Activated CD4-positive, alpha-beta T cell treated with anti-CD3 and anti-CD28 coated beads, Interleukin-2, amount 50 U/mL, for 4 hours (primary cell): ENCODE results near the gene FREY1.

Experiments
- DNase-seq, 2 experiments: peaks; one replicate each; pipeline ENCODE4 v3.0.0-alpha.2; 2020

The FREY1 gene

GRCh38 chr11:45890886-45891550 is 16.1 kb downstream of the FREY1 start:
- no peak for DNase-seq

DNA sequence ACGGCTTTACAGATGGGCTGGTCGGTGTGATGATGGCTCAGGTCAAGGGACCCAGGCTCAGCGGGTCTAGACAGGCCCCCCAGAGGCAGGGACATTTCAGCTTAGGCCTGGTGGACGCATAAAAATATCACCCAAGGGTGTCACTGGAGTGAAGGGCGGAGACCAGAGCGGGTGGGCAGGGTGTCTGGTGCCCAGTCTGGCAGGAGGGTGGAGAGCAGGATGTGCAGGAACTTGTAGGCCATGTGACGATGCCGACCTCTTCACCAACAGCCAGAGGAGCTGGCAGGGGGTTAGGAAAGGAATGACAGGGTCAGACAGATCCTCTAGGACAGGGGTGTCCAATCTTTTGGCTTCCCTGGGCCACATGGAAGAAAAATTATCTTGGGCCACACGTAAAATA is 17.1 kb downstream of the FREY1 start:
- no peak for DNase-seq

DNA sequence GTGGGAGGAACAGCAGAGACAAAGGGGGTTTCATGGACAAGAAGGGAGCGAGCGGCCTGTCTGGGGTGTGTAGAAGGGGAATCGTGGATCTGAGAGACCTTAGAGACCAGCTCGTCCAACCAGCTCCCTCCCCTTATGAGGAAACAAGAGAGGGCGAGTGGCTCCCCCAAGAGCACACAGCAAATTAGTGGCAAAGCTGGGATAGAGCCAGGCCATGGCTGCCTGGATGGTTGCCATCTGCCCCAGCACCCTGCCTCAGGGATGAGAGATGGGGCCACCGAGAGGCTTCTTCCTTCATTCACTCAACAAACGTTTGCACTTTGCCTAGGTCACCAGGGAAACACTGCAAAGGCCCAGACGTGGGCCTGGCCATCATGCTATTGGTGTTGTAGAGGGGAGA is 17.5 kb downstream of the FREY1 start:
- DNase-seq = no peak

GRCh38 chr11:45887587-45887986 is 19.5 kb downstream of the FREY1 start:
- DNase-seq = no peak

DNA sequence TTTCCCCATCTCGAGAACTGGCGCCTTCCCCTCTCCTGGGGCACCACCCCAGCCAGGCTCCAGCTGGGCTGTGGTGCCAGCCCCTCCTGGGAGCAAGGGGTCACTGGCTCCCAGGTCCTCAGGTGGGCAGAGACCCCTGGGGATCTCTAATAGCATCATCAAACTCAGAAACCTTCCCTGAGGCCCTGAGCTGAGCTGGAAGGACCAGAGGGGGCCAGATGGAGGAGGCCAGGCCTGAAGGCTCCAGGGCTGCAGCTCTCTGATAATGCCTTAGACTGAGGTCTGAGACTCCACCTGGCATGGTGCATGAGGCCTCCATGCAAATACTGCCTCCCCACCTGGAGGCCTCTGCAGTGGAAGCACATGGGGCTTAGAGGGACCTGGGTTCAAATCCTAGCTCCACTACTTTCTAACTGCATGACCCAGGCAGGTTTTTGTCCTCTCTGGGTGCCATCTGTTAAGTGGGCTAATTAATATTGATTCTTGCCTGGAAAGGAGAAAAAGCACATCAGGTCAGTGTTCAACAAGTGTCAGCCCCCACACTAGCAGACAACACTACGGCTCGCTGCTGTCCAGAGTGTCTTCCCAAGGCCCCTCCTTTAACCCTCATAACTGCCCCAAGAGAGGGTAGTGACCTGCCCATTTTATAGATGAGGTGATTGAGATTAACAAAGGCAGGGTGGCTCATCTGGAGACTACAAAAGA is 20.1 kb downstream of the FREY1 start:
- no peak for DNase-seq

GRCh38 chr11:45885921-45886721 is 20.9 kb downstream of the FREY1 start:
- DNase-seq = no peak

DNA sequence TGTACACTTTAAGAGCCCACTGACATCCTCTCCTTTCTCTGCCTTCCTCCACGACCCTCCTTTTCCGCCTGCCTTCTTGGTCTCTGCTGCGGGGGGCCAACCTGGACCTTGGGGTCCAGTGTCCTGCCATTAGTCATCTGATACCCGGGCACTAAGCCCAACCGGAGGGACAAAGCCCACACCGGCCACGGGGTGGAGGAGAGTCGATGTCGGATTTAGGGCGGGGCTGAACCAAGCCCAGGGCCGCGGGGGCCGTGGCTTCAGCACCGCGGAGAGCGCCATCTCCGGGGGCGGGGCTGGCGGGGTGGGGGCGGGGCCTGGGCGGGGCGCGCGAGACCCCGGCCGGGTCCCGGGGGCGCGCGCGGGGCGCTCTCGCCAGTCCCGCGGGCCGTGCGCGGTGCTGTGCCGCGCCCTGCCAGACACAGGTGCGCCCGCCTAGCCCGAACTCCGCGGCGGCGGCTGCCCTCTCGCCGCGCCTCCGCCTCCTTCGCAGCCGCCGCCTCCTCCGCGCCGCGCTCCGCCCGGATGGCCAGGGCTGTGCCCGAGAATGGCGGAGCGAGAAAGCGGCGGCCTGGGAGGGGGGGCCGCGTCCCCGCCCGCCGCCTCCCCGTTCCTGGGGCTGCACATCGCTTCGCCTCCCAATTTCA is 21.7 kb downstream of the FREY1 start, which contains the start of gene MAPK8IP1:
Gene MAPK8IP1 (plus strand): TSS at position 378 of the 647 bp plus-strand sequence. CDS start 170 bp downstream, at position 548.
- DNase-seq = peak; percentile 23 to 25

- no peak for DNase-seq
These were observed 22.4 kb downstream of the FREY1 start for GRCh38 chr11:45884596-45885185.

- no peak for DNase-seq
These were observed 25.2 kb downstream of the FREY1 start for GRCh38 chr11:45881708-45882368.

- no peak for DNase-seq
These were observed 26.1 kb downstream of the FREY1 start for GRCh38 chr11:45880772-45881570.

GRCh38 chr11:45879803-45880686 is 27.0 kb downstream of the FREY1 start:
- no peak for DNase-seq

DNA sequence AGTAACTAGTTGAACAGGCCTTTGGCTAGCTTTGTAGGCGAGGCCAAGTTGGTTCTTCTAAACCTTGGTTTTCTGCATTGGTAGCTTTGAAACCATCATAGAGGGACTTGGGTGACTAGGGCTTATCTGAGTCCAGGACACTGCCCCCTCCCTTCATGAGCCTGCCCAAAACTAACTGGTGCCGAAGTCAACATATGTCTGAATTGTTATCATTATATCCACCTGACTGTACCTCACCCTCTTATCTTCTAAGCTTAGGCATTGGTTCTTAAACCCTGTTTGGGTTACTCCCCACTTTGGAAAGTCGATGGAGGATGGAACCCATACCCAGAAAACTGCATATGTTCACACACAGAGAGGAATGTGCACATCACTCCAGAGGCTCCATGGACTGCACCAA is 29.2 kb downstream of the FREY1 start:
- DNase-seq = no peak

DNA sequence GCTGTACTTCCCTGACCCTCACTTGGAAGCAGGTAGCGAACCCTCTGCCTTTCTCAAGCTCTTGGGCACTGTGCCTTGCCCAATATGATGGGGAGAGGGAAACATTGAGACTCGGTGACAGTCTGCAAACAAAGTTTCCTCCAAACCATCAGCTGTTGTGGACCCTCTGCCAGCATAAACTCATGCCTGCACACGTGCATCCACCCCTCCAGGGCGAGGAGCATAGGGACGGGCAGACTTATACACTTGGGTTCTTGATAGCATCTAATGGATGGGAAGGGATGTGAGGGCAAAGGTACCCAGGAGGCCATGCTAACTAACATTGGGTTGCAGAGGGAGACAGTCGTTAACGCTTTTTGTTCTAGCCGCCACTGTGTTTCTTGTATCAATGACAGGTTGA is 29.9 kb downstream of the FREY1 start:
- no peak for DNase-seq

- no peak for DNase-seq
These were observed 30.7 kb downstream of the FREY1 start for GRCh38 chr11:45876401-45876800.

GRCh38 chr11:45872651-45873356 is 34.3 kb downstream of the FREY1 start:
- no peak for DNase-seq

GRCh38 chr11:45871638-45872037 is 35.4 kb downstream of the FREY1 start:
- DNase-seq = no peak

DNA sequence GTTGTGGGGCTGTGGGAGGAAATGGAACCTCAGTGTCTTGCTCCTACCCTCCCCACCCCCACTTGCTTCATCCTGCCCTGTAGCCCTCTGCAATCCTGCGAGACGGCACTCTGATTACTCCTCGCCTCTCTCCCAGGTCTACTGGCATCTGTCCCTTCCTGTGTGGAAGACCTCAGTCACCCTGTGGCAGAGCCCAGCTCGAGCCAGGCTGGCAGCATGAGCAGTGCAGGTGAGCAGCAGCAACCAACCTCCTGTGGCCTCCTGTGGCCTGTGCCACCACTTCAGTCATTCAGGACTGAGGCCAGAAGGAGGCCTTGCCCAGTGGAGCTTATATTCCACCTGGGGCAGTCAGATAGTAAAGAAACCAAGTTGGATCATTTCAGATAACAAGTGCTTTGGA is 36.4 kb downstream of the FREY1 start:
- DNase-seq = no peak

- no peak for DNase-seq
These were observed 37.5 kb downstream of the FREY1 start for GRCh38 chr11:45869551-45869950.

- DNase-seq = no peak
These were observed 43.0 kb downstream of the FREY1 start for GRCh38 chr11:45864041-45864440.
